PC-3 (cell line): ENCODE measurements around the gene ATP1A2. TPM values are rescaled to one million over a fixed set of nuclear protein-coding genes. Genes with fewer than 3 reads are reported as not detected.

Experiments used
- ATAC-seq: fragments of 200-7000 bp; cut with Tn5 transposase; 2 replicates; pipeline ENCODE4 v1.9.1; 2020; ENCODE audit warnings: mild to moderate bottlenecking, moderate library complexity
- BruUV-seq: library from RNA; stranded (reverse); fragments of 400-500 nt; replicated peaks from 2 replicates; lab custom pipeline; 2021; lab: Mats Ljungman, UMichigan
- CTCF ChIA-PET: fragments of 300-600 bp; sonication (Branson Sonifier 250); formaldehyde crosslinking; loops from one replicate; lab custom pipeline; 2022; ENCODE audit warnings: antibody characterized with exemption; lab: Charles Lee
- POLR2A ChIA-PET: fragments of 300-600 bp; sonication (Branson Sonifier 250); formaldehyde crosslinking; loops from one replicate; lab custom pipeline; 2022; ENCODE audit warnings: antibody characterized with exemption; ENCODE audit not compliant: unreplicated experiment; lab: Charles Lee
- DNase-seq: peaks from one replicate; pipeline ENCODE4 v3.0.0-alpha.2; 2015
- H2AFZ ChIP-seq: fragments of 300-600 bp; sonication (generic); 2 replicates; pipeline ENCODE4 v1.6.0; 2016; ENCODE audit warnings: antibody characterized with exemption, low read length
- H3F3A ChIP-seq: fragments of 300-600 bp; sonication (generic); one replicate; pipeline ENCODE4 v1.6.0; 2017; ENCODE audit warnings: antibody characterized with exemption, low read length, control low read depth, mild to moderate bottlenecking; ENCODE audit not compliant: unreplicated experiment
- H3K27ac ChIP-seq: fragments of 300-600 bp; sonication (generic); 2 replicates; pipeline ENCODE4 v1.5.1; 2016; ENCODE audit warnings: mild to moderate bottlenecking, low read length
- H3K27me3 ChIP-seq: fragments of 300-600 bp; sonication (generic); 2 replicates; pipeline ENCODE4 v1.6.1; 2016; ENCODE audit warnings: low read length, mixed read lengths
- H3K36me3 ChIP-seq: fragments of 300-600 bp; sonication (generic); 2 replicates; pipeline ENCODE4 v1.6.1; 2016; ENCODE audit warnings: low read depth, mixed run types, low read length, mixed read lengths
- H3K4me1 ChIP-seq: fragments of 300-600 bp; sonication (generic); 2 replicates; pipeline ENCODE4 v1.5.1; 2016; ENCODE audit warnings: low read length; ENCODE audit not compliant: insufficient read depth
- H3K4me2 ChIP-seq: fragments of 300-600 bp; sonication (generic); 2 replicates; pipeline ENCODE4 v1.6.0; 2016; ENCODE audit warnings: low read length
- H3K4me3 ChIP-seq: fragments of 300-600 bp; sonication (generic); 2 replicates; pipeline ENCODE4 v1.5.1; 2016; ENCODE audit warnings: mild to moderate bottlenecking, low read length, mixed read lengths
- H3K79me2 ChIP-seq: fragments of 300-600 bp; sonication (generic); 2 replicates; pipeline ENCODE4 v1.6.1; 2017; ENCODE audit warnings: low read length, mixed read lengths
- H3K9ac ChIP-seq: fragments of 300-600 bp; sonication (generic); 2 replicates; pipeline ENCODE4 v1.6.0; 2016; ENCODE audit warnings: mild to moderate bottlenecking, low read length
- H3K9me2 ChIP-seq: fragments of 300-600 bp; sonication (generic); replicated peaks from 2 replicates; pipeline ENCODE4 v1.6.1; 2016; ENCODE audit warnings: mixed run types, low read length, mixed read lengths
- H3K9me3 ChIP-seq: fragments of 300-600 bp; sonication (generic); 2 replicates; pipeline ENCODE4 v1.6.1; 2016; ENCODE audit warnings: low read length, mixed read lengths
- H4K20me1 ChIP-seq: fragments of 300-600 bp; sonication (generic); 2 replicates; pipeline ENCODE4 v1.6.1; 2016; ENCODE audit warnings: low read length, mixed read lengths
- CTCF ChIP-seq: fragments of 300-600 bp; sonication (generic); conservative IDR thresholded peaks from 2 replicates; pipeline ENCODE4 v1.5.1; 2017; ENCODE audit warnings: antibody characterized with exemption, low read depth, mild to moderate bottlenecking, low read length
- EZH2 ChIP-seq: fragments of 300-600 bp; sonication (generic); IDR thresholded peaks from one replicate; pipeline ENCODE4 v1.6.1; 2017; ENCODE audit warnings: antibody characterized with exemption, mild to moderate bottlenecking, low read length; ENCODE audit not compliant: unreplicated experiment
- EZH2phosphoT487 ChIP-seq: fragments of 300-600 bp; sonication (generic); IDR thresholded peaks from 2 replicates; pipeline ENCODE4 v1.6.1; 2018; ENCODE audit warnings: mild to moderate bottlenecking, antibody characterized with exemption, low read length, borderline replicate concordance
- intact Hi-C: fragments of 100-400 bp; cut with micrococcal nuclease; formaldehyde crosslinking; loops from 2 replicates; pipeline ENCODE4 v1.9.0; 2023
- total RNA-seq: library from RNA; depleted of rRNA; stranded (reverse); fragments of >200 nt; gene quantifications from 2 replicates; pipeline ENCODE4 v1.2.3, GENCODE V29; 2014

The ATP1A2 gene
- total RNA-seq, 1 experiment from 2014 or later: not detected

DNA sequence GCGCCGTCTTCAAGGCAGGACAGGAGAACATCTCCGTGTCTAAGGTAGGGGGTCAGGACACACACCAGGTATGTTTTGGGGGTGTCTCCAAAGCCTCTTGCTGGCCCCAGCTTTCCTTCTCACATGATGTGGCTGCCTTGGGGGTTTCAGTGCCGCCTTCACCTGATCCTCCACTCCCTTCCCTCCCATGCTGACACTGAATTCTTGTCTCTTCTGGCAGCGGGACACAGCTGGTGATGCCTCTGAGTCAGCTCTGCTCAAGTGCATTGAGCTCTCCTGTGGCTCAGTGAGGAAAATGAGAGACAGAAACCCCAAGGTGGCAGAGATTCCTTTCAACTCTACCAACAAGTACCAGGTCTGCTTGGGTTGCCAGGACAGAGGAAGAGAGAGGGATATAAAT lies 13.5 kb downstream of the ATP1A2 start:
- no peaks in the 10 kb centered on the region for H3K9me2 ChIP-seq
- no peaks in the 10 kb centered on the region for H3K27me3 ChIP-seq
- ChIA-PET CTCF (no interaction called here), POLR2A (interaction anchor here (0.6 kb wide), 1 partner anchor 132 kb away, joined by 3 read pairs; no protein-coding TSS in a partner anchor)
- H3K4me2 ChIP-seq: no peak overlapping the region
- peaks cover 39% of the 10 kb centered on the region for H3K4me1 ChIP-seq
- no peak overlapping the region for H2AFZ ChIP-seq
- intact Hi-C loops: no loop called here
- H3K4me3 ChIP-seq: no peak overlapping the region
- no TSS peak for BruUV-seq
- TF ChIP-seq CTCF: no peak
- TF ChIP-seq EZH2phosphoT487: no peak
- TF ChIP-seq EZH2: no peak
- H3K9me3 ChIP-seq: no peaks in the 10 kb centered on the region
- H3K9ac ChIP-seq: no peak overlapping the region
- ATAC-seq (no peak), DNase-seq (peak; percentile 19)
- no peaks in the 10 kb centered on the region for H3K79me2 ChIP-seq
- H3F3A ChIP-seq: peaks cover 7% of the 10 kb centered on the region
- H4K20me1 ChIP-seq: no peaks in the 10 kb centered on the region
- H3K27ac ChIP-seq: no peak overlapping the region
- no peaks in the 10 kb centered on the region for H3K36me3 ChIP-seq

- Histone ChIP-seq H3K9me2 (no peaks in the 10 kb centered on the region), H3K4me2 (no peak overlapping the region), H3K4me3 (no peak overlapping the region), H3K27me3 (no peaks in the 10 kb centered on the region), H4K20me1 (no peaks in the 10 kb centered on the region), H2AFZ (no peak overlapping the region), H3K4me1 (peaks cover 34% of the 10 kb centered on the region), H3K79me2 (no peaks in the 10 kb centered on the region), H3K27ac (no peak overlapping the region), H3F3A (peaks cover 7% of the 10 kb centered on the region), H3K9me3 (no peaks in the 10 kb centered on the region), H3K9ac (no peak overlapping the region), H3K36me3 (no peaks in the 10 kb centered on the region)
- no TSS peak for BruUV-seq
- ChIA-PET POLR2A (no interaction called here), CTCF (no interaction called here)
- intact Hi-C loops: no loop called here
- DNase-seq (no peak), ATAC-seq (no peak)
- TF ChIP-seq CTCF (no peak), EZH2 (no peak), EZH2phosphoT487 (no peak)
Observed at GRCh38 chr1:160129558-160129957, 14.0 kb downstream of the ATP1A2 start.

DNA sequence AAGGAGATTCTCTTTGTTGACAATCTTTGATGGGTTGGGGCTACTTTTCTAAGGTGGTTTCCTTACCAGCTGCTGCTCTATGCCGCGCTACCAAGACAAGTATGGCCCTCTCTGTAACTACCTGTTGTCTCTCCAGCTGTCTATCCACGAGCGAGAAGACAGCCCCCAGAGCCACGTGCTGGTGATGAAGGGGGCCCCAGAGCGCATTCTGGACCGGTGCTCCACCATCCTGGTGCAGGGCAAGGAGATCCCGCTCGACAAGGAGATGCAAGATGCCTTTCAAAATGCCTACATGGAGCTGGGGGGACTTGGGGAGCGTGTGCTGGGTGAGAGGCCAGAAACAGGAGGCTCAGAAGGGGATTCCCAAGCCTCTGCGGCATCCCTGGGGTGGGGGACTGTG lies 14.4 kb downstream of the ATP1A2 start:
- Histone ChIP-seq H3K36me3 (no peaks in the 10 kb centered on the region), H3K27ac (no peak overlapping the region), H3K4me1 (peaks cover 30% of the 10 kb centered on the region), H3F3A (peaks cover 7% of the 10 kb centered on the region), H3K9me3 (no peaks in the 10 kb centered on the region), H4K20me1 (no peaks in the 10 kb centered on the region), H3K27me3 (no peaks in the 10 kb centered on the region), H3K9ac (no peak overlapping the region), H3K4me3 (no peak overlapping the region), H3K79me2 (no peaks in the 10 kb centered on the region), H3K9me2 (no peaks in the 10 kb centered on the region), H3K4me2 (no peak overlapping the region), H2AFZ (no peak overlapping the region)
- TF ChIP-seq EZH2phosphoT487 (no peak), CTCF (no peak), EZH2 (no peak)
- intact Hi-C loops: no loop called here
- ChIA-PET CTCF (interaction anchor here (0.6 kb wide), 1 partner anchor 822 kb away, joined by 3 read pairs; no protein-coding TSS in a partner anchor), POLR2A (no interaction called here)
- DNase-seq: no peak
- BruUV-seq: no TSS peak
- no peak for ATAC-seq
